ENCODE data around the gene CACNB1.

DNA sequence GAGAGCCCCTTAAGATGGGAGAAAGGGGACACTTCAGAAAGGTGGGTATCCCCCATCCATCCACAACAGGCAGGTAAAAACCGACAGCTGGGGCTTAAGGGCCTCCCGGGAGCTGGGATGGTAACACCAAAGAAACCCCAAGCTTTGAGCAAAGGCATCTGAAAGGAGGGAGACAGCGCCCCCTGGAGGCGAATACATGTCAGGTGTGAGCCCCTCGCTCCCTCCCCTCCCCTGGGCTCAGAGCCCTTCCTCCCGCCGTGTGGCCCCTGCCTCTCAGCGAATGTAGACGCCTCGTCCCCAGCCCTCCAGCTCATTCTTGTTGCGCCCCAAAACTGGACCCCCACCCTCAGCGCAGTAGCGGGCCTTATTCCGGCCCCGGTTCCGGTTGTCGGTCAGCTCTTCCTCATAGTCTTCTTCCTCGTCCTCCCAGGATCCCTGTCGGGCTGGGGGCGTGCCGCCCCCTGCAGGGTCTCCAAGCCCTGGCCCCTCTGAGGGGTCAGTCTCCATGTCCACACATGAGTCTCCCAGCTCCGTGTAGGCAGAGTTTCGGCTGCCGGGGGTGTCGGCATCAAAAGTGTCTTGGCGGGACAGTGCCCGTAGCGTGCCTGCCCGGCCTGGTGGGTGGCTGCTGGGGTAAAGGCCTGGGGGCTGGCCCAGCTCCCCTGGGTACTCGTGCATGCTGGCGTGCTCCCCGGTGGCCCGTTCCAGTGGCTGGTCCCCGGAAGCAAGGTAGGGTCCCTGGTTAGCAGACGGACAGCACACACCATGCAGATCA is 22.4 kb downstream of the CACNB1 start:
- TF ChIP-seq CTCF (IDR thresholded peaks at IDR 0.05) (peak; percentile 80 to 92 (median 85)), POLR2A (IDR thresholded peaks at IDR 0.05) (no peak), EP300 (IDR thresholded peaks at IDR 0.05; ENCODE audit: low read depth) (no peak)
